Ishikawa (cell line): ENCODE data around the gene VPS39.

Source experiments
- CEBPB ChIP-seq: IDR thresholded peaks from 2 replicates; pipeline ENCODE4 v1.6.1; 2012
- CREB1 ChIP-seq: IDR thresholded peaks from 2 replicates; pipeline ENCODE4 v1.6.1; 2012; ENCODE audit warnings: low read depth
- EP300 ChIP-seq: IDR thresholded peaks from 2 replicates; pipeline ENCODE4 v1.6.1; 2012; ENCODE audit warnings: borderline replicate concordance
- FOXM1 ChIP-seq: IDR thresholded peaks from 2 replicates; pipeline ENCODE4 v1.6.1; 2012; ENCODE audit warnings: low read depth, borderline replicate concordance
- NFIC ChIP-seq: IDR thresholded peaks from 2 replicates; pipeline ENCODE4 v1.6.1; 2012
- RAD21 ChIP-seq: IDR thresholded peaks from 2 replicates; pipeline ENCODE4 v1.6.1; 2012; ENCODE audit warnings: low read depth
- TAF1 ChIP-seq: IDR thresholded peaks from 2 replicates; pipeline ENCODE4 v1.6.1; 2012; ENCODE audit warnings: low read depth, mild to moderate bottlenecking
- TCF12 ChIP-seq: IDR thresholded peaks from 2 replicates; pipeline ENCODE4 v1.6.1; 2012; ENCODE audit warnings: low read depth
- TEAD4 ChIP-seq: IDR thresholded peaks from 2 replicates; pipeline ENCODE4 v1.6.1; 2012
- YY1 ChIP-seq: IDR thresholded peaks from 2 replicates; pipeline ENCODE4 v1.6.1; 2012; ENCODE audit warnings: low read depth
- TF ChIP-seq, protein P1 (sequence below): IDR thresholded peaks from 2 replicates; pipeline ENCODE4 v1.6.1; 2012
- TF ChIP-seq, protein P2 (sequence below): IDR thresholded peaks from 2 replicates; pipeline ENCODE4 v1.6.1; 2012; ENCODE audit warnings: low read depth, mild to moderate bottlenecking

GRCh38 chr15:42232606-42233005 lies 24.5 kb upstream of the VPS39 start:
- TF ChIP-seq, protein P1, sequence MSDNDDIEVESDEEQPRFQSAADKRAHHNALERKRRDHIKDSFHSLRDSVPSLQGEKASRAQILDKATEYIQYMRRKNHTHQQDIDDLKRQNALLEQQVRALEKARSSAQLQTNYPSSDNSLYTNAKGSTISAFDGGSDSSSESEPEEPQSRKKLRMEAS: no peak
- no peak for TF ChIP-seq TCF12
- TF ChIP-seq EP300: no peak
- TF ChIP-seq RAD21: no peak
- no peak for TF ChIP-seq YY1
- TF ChIP-seq, protein P2, sequence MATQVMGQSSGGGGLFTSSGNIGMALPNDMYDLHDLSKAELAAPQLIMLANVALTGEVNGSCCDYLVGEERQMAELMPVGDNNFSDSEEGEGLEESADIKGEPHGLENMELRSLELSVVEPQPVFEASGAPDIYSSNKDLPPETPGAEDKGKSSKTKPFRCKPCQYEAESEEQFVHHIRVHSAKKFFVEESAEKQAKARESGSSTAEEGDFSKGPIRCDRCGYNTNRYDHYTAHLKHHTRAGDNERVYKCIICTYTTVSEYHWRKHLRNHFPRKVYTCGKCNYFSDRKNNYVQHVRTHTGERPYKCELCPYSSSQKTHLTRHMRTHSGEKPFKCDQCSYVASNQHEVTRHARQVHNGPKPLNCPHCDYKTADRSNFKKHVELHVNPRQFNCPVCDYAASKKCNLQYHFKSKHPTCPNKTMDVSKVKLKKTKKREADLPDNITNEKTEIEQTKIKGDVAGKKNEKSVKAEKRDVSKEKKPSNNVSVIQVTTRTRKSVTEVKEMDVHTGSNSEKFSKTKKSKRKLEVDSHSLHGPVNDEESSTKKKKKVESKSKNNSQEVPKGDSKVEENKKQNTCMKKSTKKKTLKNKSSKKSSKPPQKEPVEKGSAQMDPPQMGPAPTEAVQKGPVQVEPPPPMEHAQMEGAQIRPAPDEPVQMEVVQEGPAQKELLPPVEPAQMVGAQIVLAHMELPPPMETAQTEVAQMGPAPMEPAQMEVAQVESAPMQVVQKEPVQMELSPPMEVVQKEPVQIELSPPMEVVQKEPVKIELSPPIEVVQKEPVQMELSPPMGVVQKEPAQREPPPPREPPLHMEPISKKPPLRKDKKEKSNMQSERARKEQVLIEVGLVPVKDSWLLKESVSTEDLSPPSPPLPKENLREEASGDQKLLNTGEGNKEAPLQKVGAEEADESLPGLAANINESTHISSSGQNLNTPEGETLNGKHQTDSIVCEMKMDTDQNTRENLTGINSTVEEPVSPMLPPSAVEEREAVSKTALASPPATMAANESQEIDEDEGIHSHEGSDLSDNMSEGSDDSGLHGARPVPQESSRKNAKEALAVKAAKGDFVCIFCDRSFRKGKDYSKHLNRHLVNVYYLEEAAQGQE: no peak
- TF ChIP-seq NFIC: no peak
- TF ChIP-seq TAF1: no peak
- TF ChIP-seq TEAD4: no peak
- no peak for TF ChIP-seq CEBPB
- no peak for TF ChIP-seq FOXM1
- no peak for TF ChIP-seq CREB1
